Measurements from ENCODE around the gene LMF1.

DNA sequence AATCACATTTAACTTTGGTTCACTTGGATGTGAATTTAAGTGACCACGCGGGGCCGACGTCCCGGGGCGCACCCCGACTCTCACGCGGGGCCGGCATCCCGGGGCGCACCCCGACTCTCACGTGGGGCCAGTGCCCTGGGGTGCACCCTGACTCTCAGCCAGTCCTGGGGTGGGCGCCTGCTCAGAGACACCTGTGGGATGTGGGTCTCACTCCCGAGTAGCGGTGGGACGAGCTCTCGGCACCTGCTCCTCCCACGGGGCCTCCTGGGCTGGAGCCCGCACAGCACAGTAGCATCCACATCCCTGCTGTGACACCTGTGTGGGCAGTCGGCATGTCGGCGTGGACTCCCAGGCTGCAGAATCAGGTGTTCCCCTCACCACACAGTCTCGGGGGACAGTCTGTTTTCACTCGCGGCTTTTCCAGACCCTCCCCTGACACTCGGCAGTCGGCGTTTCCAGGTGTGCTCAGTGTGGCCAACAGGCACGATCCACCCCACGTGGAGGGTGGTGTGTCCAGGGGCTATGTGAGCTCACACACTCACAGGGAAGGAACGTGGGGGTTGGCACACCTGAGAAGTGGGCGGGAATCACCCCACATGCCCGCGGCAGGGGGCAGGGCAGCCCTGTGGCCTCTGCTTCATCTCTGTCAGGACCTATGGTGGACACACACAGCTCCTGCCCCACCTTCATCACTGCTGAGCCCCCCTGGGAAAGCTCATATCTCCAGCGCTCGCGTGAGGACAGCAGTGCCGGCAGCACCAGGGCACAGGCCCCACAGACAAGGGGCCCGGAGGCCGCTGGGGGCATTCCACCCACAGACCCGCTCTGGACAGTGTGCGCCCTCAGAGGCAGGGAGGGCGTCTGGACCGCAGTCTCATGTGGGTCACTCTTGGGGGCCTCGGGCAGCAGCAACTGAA lies 51.8 kb downstream of the LMF1 start:
- TF ChIP-seq CTCF (IDR thresholded peaks at IDR 0.05) (no peak), POLR2A (IDR thresholded peaks at IDR 0.05) (no peak)
